CD4-positive, CD25-positive, alpha-beta regulatory T cell (primary cell): Measurements from ENCODE around the gene ZNF841. TPM values are rescaled to one million over a fixed set of nuclear protein-coding genes. Genes with fewer than 3 reads are reported as not detected.
A peak's percentile ranks its signal among the peaks of the same experiment; 100 is the strongest.
"Not testable (repeated sequence)": the region's sequence is repeated elsewhere in the genome, so short reads cannot be mapped to it uniquely, and the experiment has no call there.

ENCODE experiments used
- ATAC-seq, 2 donors: fragments of 150-1000 bp; cut with Tn5 transposase; one replicate each; pipeline ENCODE4 v1.10.0; 2021; ENCODE audit warnings: low read depth in 2 of 2, moderate number of reproducible peaks in 2 of 2, moderate library complexity in 1 of 2
- DNase-seq, 3 donors: peaks; one replicate each; pipeline versions ENCODE4 v3.0.0 to v3.0.0-alpha.2; 2012 to 2022; ENCODE audit warnings: mixed read lengths in 1 of 3
- H3K27ac ChIP-seq: one replicate; pipeline ENCODE4 v1.7.0; 2013; ENCODE audit warnings: mild to moderate bottlenecking, low read length; ENCODE audit not compliant: insufficient read depth, poor library complexity, severe bottlenecking
- H3K27me3 ChIP-seq: one replicate; pipeline ENCODE4 v1.7.0; 2013; ENCODE audit warnings: low read length; ENCODE audit not compliant: control insufficient read depth, insufficient read depth
- H3K36me3 ChIP-seq: one replicate; pipeline ENCODE4 v1.7.0; 2013; ENCODE audit warnings: mild to moderate bottlenecking, low read length, moderate library complexity; ENCODE audit not compliant: control insufficient read depth, insufficient read depth
- H3K4me1 ChIP-seq: 2 replicates; pipeline ENCODE4 v1.7.0; 2013; ENCODE audit warnings: mild to moderate bottlenecking, low read length; ENCODE audit not compliant: insufficient read depth, control insufficient read depth, poor library complexity, severe bottlenecking
- H3K4me3 ChIP-seq: one replicate; pipeline ENCODE4 v1.7.0; 2013; ENCODE audit warnings: low read depth, mild to moderate bottlenecking, low read length, moderate library complexity
- H3K9me3 ChIP-seq, 2 experiments: 1 replicate in 1 of 2; 2 replicates in 1 of 2; pipeline ENCODE4 v1.7.0; 2013; ENCODE audit warnings: low read length in 2 of 2, mild to moderate bottlenecking in 1 of 2, moderate library complexity in 1 of 2; ENCODE audit not compliant: control insufficient read depth in 2 of 2
- H3K27ac Mint-ChIP-seq, 3 donors: one replicate each; pipeline ENCODE4 v1.8.0; 2020 to 2022; ENCODE audit warnings: mild to moderate bottlenecking in 3 of 3, mixed read lengths in 3 of 3, moderate library complexity in 2 of 3
- H3K27me3 Mint-ChIP-seq: one replicate; pipeline ENCODE4 v1.8.0; 2022; ENCODE audit warnings: mild to moderate bottlenecking, mixed read lengths
- H3K36me3 Mint-ChIP-seq: one replicate; pipeline ENCODE4 v1.8.0; 2020; ENCODE audit warnings: mixed read lengths
- H3K4me1 Mint-ChIP-seq, 4 donors: one replicate each; pipeline ENCODE4 v1.8.0; 2020 to 2022; ENCODE audit warnings: mixed read lengths in 4 of 4, mild to moderate bottlenecking in 1 of 4
- H3K4me3 Mint-ChIP-seq, 4 donors: one replicate each; pipeline ENCODE4 v1.8.0; 2020 to 2022; ENCODE audit warnings: mild to moderate bottlenecking in 4 of 4, mixed read lengths in 4 of 4, moderate library complexity in 3 of 4
- H3K9me3 Mint-ChIP-seq, 7 donors: one replicate each; pipeline ENCODE4 v1.8.0; 2020 to 2022; ENCODE audit warnings: mixed read lengths in 7 of 7, mild to moderate bottlenecking in 3 of 7, moderate library complexity in 2 of 7
- polyA plus RNA-seq, 4 donors: library from polyadenylated mRNA; unstranded; fragments of 300-500 nt; fragmentation: Illumina TruSeq; gene quantifications; one replicate each; pipeline ENCODE4 v1.2.3, GENCODE V29; 2021
- total RNA-seq: library from RNA; stranded (reverse); gene quantifications from one replicate; pipeline ENCODE4 v1.2.3, GENCODE V29; 2022

The ZNF841 gene
- total and polyA plus RNA-seq, 5 donors from 2014 or later = 2.4 to 21.0 (median 3.3) TPM

DNA sequence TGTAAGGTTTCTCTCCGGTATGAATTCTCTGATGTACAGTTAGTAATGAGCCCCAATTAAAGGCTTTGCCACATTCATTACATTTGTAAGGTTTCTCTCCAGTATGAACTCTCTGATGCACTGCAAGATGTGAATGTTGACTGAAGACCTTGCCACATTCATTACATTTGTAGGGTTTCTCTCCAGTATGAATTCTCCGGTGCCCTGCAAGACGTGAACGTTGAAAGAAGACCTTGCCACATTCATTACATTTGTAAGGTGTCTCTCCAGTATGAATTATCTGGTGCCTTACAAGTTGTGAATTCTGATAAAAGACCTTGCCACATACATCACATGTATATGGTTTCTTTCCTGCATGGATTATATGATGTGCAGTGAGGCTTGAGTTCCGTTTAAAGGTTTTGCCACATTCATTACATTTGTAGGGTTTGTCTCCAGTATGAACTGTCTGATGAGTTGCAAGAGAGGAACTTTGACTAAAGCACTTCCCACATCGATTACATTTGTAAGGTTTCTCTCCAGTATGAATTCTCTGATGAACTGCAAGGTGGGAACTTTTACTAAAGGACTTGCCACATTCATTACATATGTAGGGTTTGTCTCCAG, 29.2 kb downstream of the ZNF841 start:
- Mint-ChIP-seq H3K27me3 (no peaks in the 10 kb centered on the region), H3K9me3 (peaks cover 7 to 88% (median 49%) of the 10 kb centered on the region in 7 donors), H3K4me3 (no peak overlapping the region), H3K4me1 (peaks cover 0 to 7% (median under 1%) of the 10 kb centered on the region in 4 donors), H3K36me3 (peaks cover 56% of the 10 kb centered on the region), H3K27ac (no peak overlapping the region)
- Histone ChIP-seq H3K9me3 (peaks cover 75 to 99% of the 10 kb centered on the region in 2 experiments), H3K27ac (no peak overlapping the region), H3K27me3 (no peaks in the 10 kb centered on the region), H3K4me1 (no peaks in the 10 kb centered on the region), H3K36me3 (peaks cover 49% of the 10 kb centered on the region), H3K4me3 (peak overlapping the region; percentile 21)
- no peak for ATAC-seq
- DNase-seq = no peak

GRCh38 chr19:52065399-52065798, 30.2 kb downstream of the ZNF841 start:
- no peak for DNase-seq
- no peak overlapping the region for H3K4me3 ChIP-seq
- peaks cover 0 to 88% (median 45%) of the 10 kb centered on the region in 7 donors for H3K9me3 Mint-ChIP-seq
- H3K9me3 ChIP-seq = peaks cover 74 to 99% of the 10 kb centered on the region in 2 experiments
- H3K4me1 Mint-ChIP-seq = peaks cover 0 to 7% (median under 1%) of the 10 kb centered on the region in 4 donors
- H3K27ac ChIP-seq = no peak overlapping the region
- no peak overlapping the region for H3K4me3 Mint-ChIP-seq
- H3K36me3 ChIP-seq = peaks cover 40% of the 10 kb centered on the region
- H3K27me3 Mint-ChIP-seq = no peaks in the 10 kb centered on the region
- ATAC-seq = no peak
- no peaks in the 10 kb centered on the region for H3K4me1 ChIP-seq
- no peak overlapping the region for H3K27ac Mint-ChIP-seq
- peaks cover 50% of the 10 kb centered on the region for H3K36me3 Mint-ChIP-seq
- no peaks in the 10 kb centered on the region for H3K27me3 ChIP-seq

DNA sequence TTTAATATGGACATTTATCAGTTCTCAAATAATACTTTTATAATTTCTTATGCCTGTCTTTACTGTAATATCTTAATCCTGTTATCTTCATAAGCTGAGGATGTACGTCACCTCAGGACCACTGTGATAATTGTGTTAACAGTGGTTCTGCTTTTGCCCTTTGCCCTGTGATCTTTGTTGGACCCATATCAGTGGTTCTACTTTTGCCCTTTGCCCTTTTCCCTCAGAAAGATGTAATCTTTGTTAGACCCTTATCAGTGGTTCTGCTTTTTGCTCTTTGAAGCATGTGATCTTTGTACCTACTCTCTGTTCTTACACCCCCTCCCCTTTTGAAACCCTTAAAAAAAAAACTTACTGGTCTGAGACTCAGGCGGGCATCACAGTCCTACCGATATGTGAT, 39.1 kb downstream of the ZNF841 start:
- not testable (repeated sequence) for H3K27me3 Mint-ChIP-seq, ATAC-seq, H3K4me1 ChIP-seq, DNase-seq, H3K27ac ChIP-seq, H3K36me3 ChIP-seq, H3K4me1 Mint-ChIP-seq, H3K4me3 Mint-ChIP-seq, H3K27ac Mint-ChIP-seq, H3K4me3 ChIP-seq, H3K27me3 ChIP-seq
- H3K36me3 Mint-ChIP-seq = peaks cover 34% of the 10 kb centered on the region
- H3K9me3 Mint-ChIP-seq = peaks cover 0 to 88% (median 45%) of the 10 kb centered on the region in 7 donors
- peaks cover 43 to 60% of the 10 kb centered on the region in 2 experiments for H3K9me3 ChIP-seq

GRCh38 chr19:52051736-52052135, 43.8 kb downstream of the ZNF841 start:
- Mint-ChIP-seq H3K9me3 (peaks cover 0 to 56% (median 31%) of the 10 kb centered on the region in 7 donors), H3K4me1 (peaks cover 0 to 30% (median 13%) of the 10 kb centered on the region in 4 donors), H3K36me3 (peaks cover 31% of the 10 kb centered on the region)
- not testable (repeated sequence) for H3K4me1 ChIP-seq, H3K4me3 Mint-ChIP-seq, ATAC-seq, H3K4me3 ChIP-seq, DNase-seq, H3K27me3 Mint-ChIP-seq, H3K27ac Mint-ChIP-seq, H3K27me3 ChIP-seq, H3K27ac ChIP-seq, H3K36me3 ChIP-seq
- peaks cover 26 to 38% of the 10 kb centered on the region in 2 experiments for H3K9me3 ChIP-seq

DNA sequence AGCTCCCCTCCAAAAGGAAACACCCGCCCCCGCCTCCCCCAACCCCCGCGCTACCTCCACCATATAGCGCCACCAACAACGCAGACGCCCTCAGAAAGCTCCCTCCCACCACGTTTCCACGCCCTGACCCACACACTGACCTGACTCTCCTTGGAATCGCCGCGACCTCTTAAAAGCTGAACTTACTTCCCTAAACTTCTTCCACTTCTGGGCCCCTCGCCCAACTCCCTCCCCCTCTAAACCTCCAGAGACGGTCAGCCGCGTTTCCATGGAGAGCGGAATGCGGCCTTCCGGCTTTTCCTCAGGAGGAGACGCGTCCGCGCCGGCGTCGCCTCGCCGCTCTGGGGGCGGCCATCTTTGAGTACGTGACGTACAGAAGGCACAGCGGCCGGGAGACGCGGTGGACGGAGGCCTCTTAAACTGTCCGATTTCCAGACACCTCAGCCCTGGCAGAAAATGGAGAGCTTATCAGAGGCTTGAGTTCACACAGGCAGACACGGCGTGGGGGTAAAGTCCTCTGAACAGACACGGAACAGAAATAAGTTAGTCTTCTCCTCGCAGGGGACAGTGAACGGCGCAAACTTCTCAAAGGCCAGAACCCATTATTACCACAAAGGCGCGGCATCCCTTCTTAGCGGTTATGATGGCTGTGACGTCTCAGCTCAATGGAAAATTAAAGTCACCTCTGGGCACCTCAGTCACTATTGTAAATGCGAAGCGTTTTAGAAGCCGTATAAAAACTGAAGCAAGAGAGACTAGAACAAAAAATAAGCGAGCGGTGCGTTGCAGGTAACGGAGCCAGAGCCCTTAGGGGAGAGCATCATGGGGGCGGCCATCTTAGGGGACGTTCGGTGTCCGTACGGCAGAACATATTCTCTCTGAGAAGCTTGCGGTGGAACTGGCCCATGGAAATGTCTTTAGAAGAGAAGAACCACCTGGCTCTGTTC, 46.7 kb downstream of the ZNF841 start, which contains the start of gene ZNF432:
Gene ZNF432, minus strand, starts transcription at position 284 of the 947 bp plus-strand sequence. CDS start 1,970 bp downstream, outside the sequence.
- Histone ChIP-seq H3K4me3 (peak within 1 kb of the TSS; percentile 94), H3K9me3 (peaks cover 36 to 56% of the 10 kb centered on the region in 2 experiments), H3K36me3 (peaks cover 31% of the 10 kb centered on the region), H3K27me3 (no peaks in the 10 kb centered on the region), H3K4me1 (peaks cover 8% of the 10 kb centered on the region), H3K27ac (peak within 1 kb of the TSS; percentile 93)
- Mint-ChIP-seq H3K27me3 (no peaks in the 10 kb centered on the region), H3K4me3 (peak within 1 kb of the TSS; percentile 97 to 100 (median 98)), H3K36me3 (peaks cover 39% of the 10 kb centered on the region), H3K4me1 (peaks cover 5 to 36% (median 15%) of the 10 kb centered on the region in 4 donors), H3K27ac (peak within 1 kb of the TSS; percentile 97 to 100 (median 99)), H3K9me3 (peaks cover 0 to 52% (median 19%) of the 10 kb centered on the region in 7 donors)
- DNase-seq (peak; percentile 64 to 93 (median 85)), ATAC-seq (peak; percentile 85 to 86)

DNA sequence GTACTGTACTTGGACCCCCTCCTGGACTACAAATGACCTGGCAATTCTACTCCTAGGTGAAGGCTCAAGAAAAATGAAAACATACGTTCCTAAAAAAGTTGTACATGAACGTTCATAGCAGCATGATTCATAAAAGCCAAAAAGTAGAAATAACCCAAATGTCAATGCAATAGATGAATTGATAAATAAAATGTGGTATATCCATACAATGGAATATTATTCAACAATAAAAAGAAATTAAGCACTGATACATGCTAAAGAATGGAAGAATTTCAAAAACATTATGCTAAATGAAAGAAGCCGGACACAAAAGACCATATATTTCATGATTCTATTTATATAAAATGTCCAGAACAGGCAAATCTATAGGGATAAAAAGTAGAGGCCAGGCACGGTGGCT, 56.4 kb downstream of the ZNF841 start:
- Histone ChIP-seq H3K27ac (no peak overlapping the region), H3K4me3 (no peak overlapping the region), H3K27me3 (no peaks in the 10 kb centered on the region), H3K4me1 (no peaks in the 10 kb centered on the region), H3K36me3 (peaks cover 87% of the 10 kb centered on the region), H3K9me3 (peaks cover 77 to 91% of the 10 kb centered on the region in 2 experiments)
- Mint-ChIP-seq H3K27ac (no peak overlapping the region), H3K4me3 (no peak overlapping the region), H3K36me3 (peaks cover 84% of the 10 kb centered on the region), H3K4me1 (no peaks in the 10 kb centered on the region), H3K9me3 (peaks cover 0 to 84% (median 49%) of the 10 kb centered on the region in 7 donors), H3K27me3 (no peaks in the 10 kb centered on the region)
- ATAC-seq = no peak
- no peak for DNase-seq

DNA sequence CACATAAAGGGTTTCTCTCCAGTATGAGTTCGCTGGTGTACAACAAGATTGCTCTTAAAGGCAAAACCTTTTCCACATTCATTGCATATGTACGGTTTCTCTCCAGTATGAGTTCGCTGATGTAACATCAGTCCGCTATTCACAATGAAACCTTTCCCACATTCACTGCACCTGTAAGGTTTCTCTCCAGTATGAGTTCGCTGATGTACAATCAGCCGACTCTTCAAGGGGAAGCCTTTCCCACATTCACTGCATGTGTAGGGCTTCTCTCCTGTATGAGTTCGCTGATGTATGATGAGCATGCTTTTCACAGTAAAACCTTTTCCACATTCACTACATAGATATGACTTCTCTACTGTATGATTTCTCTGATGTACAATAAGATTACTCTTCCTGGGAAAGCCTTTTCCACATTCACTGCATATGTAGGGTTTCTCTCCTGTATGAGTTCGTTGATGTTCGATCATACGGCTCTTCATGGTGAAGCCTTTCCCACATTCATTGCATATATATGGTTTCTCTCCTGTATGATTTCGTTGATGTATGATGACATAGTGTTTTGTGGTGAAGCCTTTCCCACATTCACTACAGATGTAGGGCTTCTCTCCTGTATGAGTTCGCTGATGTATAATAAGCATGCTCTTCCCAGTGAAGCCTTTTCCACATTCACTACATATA, 61.4 kb downstream of the ZNF841 start:
- Histone ChIP-seq H3K36me3 (peaks cover 47% of the 10 kb centered on the region), H3K27me3 (no peaks in the 10 kb centered on the region), H3K4me1 (no peaks in the 10 kb centered on the region), H3K9me3 (peaks cover 87 to 96% of the 10 kb centered on the region in 2 experiments), H3K27ac (no peak overlapping the region), H3K4me3 (no peak overlapping the region)
- Mint-ChIP-seq H3K4me1 (no peaks in the 10 kb centered on the region), H3K27me3 (no peaks in the 10 kb centered on the region), H3K27ac (no peak overlapping the region), H3K36me3 (peaks cover 42% of the 10 kb centered on the region), H3K4me3 (no peak overlapping the region), H3K9me3 (peaks cover 0 to 81% (median 39%) of the 10 kb centered on the region in 7 donors)
- no peak for DNase-seq
- ATAC-seq = no peak
